Left ventricle myocardium superior (tissue), 1 donor: Measurements from ENCODE around the gene ATP5ME. TPM values are rescaled to one million over a fixed set of nuclear protein-coding genes. Genes with fewer than 3 reads are reported as not detected.
"Not testable (repeated sequence)": the region's sequence is repeated elsewhere in the genome, so short reads cannot be mapped to it uniquely, and the experiment has no call there.

Source experiments
- ATAC-seq: fragments of 200-7000 bp; cut with Tn5 transposase; one replicate; pipeline ENCODE4 v1.9.1; 2020; ENCODE audit warnings: mild to moderate bottlenecking, moderate library complexity
- DNase-seq: peaks from one replicate; pipeline ENCODE4 v3.0.0-alpha.2; 2020
- intact Hi-C: fragments of 100-400 bp; cut with micrococcal nuclease; formaldehyde crosslinking; loops from one replicate; pipeline ENCODE4 v1.11.0; 2022
- total RNA-seq: library from RNA; stranded (reverse); fragmentation: NEBNext Ultra II Directional; extraction: Animal tissue kit (Norgen Biotek cat#: 25700); gene quantifications from one replicate; pipeline ENCODE4 v1.2.1, GENCODE V29; 2021
- donor health status: DM: no; HTN: yes; CAD: no; lungs with severe emphysema.

ATP5ME gene
- total RNA-seq, 1 donor from 2014 or later, result 1,128 TPM

GRCh38 chr4:675980-676870 is 2.1 kb upstream of the ATP5ME start:
- ATAC-seq (no peak), DNase-seq (no peak)
- intact Hi-C loops, result no loop called here

DNA sequence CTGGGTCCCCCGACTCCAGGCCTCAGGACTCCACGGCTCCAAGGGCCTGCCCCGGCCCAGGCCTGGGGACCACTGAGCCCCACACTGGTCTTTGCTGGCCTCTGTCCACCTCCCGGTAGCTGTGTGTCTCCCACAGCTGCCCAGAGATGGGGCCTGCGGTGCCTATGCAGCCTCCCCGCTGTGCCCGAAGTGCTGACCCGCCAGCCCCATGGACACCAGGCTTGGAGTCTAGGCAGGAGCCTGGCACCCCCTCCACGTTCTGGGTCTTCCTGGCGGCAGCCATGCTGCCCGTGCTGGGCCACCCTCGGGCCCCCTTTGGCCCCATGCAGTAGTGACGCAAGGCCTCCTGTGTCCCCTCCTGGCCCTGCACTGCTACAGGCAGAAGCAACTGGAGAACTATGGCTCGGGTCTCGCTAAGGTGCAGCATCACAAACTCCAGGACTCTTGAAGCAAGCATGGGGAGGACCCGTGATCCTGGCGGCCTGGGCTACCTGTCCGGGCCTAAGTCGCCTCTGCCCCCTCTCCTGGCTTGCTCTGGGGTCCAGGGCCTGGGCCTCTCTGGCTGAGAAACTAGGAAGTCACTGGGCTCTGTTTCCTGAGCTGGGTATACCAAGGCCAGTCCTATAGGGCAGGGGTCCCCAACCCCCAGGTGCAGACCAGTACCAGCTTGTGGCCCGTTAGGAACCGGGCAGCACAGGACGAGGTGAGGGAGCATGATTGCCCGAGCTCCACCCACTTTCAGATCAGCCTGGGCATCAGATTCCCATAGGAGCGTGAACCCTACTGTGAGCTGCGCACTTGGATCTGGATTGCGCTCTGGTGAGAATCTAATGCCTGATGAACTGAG is 1.2 kb upstream of the ATP5ME start:
- intact Hi-C loops, result no loop called here
- DNase-seq (no peak), ATAC-seq (peak; percentile 15)

- intact Hi-C loops, result no loop called here
- peak; percentile 39 for ATAC-seq
- peak; percentile 73 for DNase-seq
Observed at GRCh38 chr4:673349-674091, 556 bp downstream of the ATP5ME start.

- intact Hi-C loops, result no loop called here
- DNase-seq (no peak), ATAC-seq (no peak)
Observed at GRCh38 chr4:671769-672168, 2.3 kb downstream of the ATP5ME start.

DNA sequence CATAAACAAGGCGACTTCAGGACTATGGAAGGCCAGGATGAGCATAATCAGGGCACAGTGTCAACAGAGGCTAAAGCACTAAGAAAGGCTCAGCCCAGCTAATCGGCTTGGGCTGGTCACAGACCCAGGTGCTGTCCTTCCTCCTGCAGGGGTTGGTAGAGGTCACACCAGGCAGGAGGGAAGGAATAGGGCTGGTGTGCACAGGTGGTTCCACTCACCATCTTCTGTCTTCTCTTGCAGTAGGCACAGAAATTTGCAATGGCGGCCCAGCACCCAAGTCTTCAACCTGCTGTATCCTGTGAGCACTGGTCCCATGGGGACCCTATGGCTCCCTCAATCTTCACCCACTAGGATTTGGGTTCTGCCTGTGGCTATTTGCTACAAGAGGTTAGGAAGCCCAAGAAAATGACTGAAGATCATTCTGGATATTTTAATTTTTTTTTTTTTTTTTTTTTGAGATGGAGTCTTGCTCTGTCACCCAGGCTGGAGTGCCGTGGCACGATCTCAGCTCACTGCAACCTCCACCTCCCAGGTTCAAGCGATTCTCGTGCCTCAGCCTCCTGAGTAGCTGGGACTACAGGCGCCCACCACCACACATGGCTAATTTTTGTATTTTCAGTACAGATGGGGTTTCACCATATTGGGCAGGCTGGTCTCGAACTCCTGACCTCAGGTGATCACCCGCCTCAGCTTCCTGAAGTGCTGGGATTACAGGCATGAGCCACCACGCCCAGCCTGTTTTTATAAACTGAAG is 4.1 kb downstream of the ATP5ME start:
- intact Hi-C loops, ATAC-seq: not testable (repeated sequence)

DNA sequence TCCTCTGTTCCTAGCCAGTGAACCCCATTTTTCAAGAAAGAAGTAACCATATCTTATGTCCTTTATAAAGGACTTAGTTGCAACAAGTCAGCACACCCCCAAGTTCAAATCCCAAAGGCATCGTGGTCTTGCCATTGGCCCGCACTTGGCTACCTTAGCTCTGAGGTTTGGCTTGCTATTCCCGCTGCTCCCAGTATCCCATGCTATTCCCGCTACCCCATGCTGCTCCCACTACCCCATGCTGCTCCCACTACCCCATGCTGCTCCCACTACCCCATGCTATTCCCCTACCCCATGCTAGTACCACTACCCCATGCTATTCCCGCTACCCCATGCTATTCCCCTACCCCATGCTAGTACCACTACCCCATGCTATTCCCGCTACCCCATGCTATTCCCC is 5.9 kb downstream of the ATP5ME start:
- ATAC-seq, intact Hi-C loops: not testable (repeated sequence)

More for the DNA sequence above, 4.1 kb downstream of the ATP5ME start:
- peak; percentile 19 for DNase-seq

GRCh38 chr4:667545-667925 is 6.5 kb downstream of the ATP5ME start:
- DNase-seq (no peak), ATAC-seq (no peak)
- intact Hi-C loops, result no loop called here

More for the DNA sequence above, 5.9 kb downstream of the ATP5ME start:
- not testable (repeated sequence) for DNase-seq

- DNase-seq (peak; percentile 27), ATAC-seq (no peak)
- intact Hi-C loops, result no loop called here
Observed at GRCh38 chr4:666822-667544, 7.1 kb downstream of the ATP5ME start.

- no peak for ATAC-seq
- peak; percentile 14 for DNase-seq
- intact Hi-C loops, result no loop called here
Observed at GRCh38 chr4:666436-666810, 7.7 kb downstream of the ATP5ME start.

DNA sequence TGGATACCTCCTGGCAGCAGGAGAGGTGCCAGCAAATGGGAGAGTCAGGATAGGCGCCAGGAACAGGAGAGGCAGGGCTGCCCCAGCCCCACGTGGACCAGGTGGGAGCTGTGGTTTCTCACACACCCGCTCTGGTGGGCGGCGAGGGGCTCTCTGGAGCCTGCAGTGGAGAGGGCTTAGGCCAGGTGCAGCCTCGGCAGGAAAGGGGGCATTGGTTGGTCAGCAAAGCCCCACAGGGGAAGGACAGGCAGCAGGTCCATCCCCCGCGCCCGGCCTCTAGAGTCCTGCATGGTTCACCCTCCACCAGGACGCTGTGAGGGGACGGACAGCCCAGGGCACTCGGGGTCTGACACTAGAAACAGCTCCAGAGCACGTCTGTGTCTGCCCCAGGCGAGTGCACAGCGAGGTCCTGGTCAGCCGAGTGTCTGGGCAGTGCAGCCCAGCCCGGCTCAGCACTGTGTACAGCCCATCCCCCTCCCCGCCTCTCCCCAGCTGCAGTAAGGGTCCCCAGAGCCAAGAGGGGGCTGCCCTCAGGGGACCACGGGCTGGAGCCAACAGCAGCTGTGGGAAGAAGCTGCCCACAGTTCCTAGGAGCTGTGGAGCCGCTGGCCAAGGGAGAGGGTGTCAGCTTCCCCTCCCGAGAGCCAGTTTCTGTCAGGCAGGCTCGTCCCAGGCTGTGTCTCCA is 8.2 kb downstream of the ATP5ME start:
- intact Hi-C loops, result no loop called here
- no peak for ATAC-seq
- peak; percentile 25 for DNase-seq

DNA sequence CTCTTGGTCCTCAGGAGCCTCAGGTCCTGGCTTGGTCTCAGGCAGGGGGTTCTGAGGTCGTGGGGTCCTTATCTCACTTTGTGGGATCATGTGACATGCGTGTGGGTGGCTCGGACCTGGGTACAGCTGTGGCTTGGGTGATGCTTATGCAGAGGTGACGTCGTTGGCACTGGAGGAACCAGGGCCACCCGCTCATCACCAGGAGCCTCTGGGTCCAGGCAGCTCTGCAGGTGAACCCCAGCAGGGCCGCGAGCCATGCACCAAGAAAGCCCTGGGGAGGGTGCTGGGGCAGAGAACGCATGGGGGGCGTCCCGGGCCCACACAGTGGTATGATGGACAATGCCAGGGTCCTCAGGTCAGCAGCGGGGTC is 8.7 kb downstream of the ATP5ME start:
- ATAC-seq, result no peak
- peak; percentile 15 for DNase-seq
- intact Hi-C loops, result no loop called here

- DNase-seq, result peak; percentile 24
- intact Hi-C loops, result no loop called here
- no peak for ATAC-seq
Observed at GRCh38 chr4:664713-665231, 9.3 kb downstream of the ATP5ME start.

DNA sequence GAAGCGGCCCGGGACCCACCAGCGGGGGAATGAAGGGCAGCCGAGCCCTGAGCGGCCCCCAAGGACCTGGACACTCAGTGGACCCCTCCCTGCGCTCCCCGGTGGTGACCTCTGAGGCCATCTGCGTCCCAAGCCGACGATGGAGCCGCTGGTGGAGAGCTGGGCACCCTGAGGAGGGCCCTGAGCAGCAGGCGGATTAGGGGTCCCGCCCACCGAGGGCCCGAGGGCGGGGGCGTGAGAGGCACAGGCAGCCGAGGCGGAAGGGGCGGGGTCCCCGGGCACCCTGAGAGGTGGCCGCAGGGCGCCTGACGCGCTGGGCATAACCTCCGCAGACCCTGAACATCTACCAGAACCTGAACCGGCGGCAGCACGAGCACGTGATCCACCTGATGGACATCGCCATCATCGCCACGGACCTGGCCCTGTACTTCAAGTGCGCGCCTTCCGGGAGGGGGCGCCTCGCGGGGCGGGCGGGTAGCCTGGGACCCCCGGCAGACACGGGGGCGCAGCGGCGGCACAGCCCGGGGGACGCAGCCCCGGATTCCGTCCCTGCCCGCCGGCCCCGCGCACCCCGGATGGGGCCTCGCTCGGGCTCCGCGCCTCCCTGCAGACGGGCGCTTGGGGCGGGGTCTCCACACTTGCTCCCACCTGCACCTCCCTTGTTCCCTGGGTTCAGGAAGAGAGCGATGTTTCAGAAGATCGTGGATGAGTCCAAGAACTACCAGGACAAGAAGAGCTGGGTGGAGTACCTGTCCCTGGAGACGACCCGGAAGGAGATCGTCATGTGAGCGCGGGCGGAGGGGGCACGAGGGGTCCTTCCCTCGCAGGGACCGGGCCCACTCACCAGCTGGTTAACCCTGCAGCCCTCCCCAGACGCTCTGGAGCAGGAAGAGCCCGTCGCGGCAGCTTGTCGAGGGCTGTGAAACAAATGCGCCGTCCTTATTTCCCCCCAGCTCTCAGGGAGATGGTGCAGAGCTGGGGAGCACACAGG is 10.3 kb downstream of the ATP5ME start:
- ATAC-seq, result peak; percentile 62
- intact Hi-C loops, result no loop called here
- peak; percentile 78 for DNase-seq

DNA sequence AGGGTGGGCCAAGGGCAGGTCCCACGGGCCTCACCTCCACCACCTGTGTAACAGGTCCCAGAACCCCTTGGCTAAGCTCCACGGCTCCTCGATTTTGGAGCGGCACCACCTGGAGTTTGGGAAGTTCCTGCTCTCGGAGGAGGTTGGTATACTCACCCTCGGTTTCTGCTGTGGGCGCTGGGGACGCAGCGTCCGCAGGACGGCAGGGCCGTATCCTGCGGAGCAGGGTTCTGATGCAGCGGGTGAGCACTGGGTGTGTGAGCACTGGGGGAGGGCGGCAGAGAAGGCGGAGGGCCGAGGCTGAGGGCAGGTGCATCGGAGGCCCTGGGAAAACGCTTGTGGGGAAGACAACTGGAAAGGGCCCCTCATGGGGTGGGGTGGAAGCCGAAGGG is 11.0 kb downstream of the ATP5ME start:
- no peak for DNase-seq
- ATAC-seq, result no peak
- intact Hi-C loops, result no loop called here

- DNase-seq (no peak), ATAC-seq (no peak)
- intact Hi-C loops, result no loop called here
Observed at GRCh38 chr4:661881-662761, 12.0 kb downstream of the ATP5ME start.
